Measurements from ENCODE around the gene DLGAP1. TPM values are rescaled to one million over a fixed set of nuclear protein-coding genes. Genes with fewer than 3 reads are reported as not detected.
A peak's percentile ranks its signal among the peaks of the same experiment; 100 is the strongest.

DLGAP1 gene
- polyA plus RNA-seq, 1 donor, result 1.5 TPM

DNA sequence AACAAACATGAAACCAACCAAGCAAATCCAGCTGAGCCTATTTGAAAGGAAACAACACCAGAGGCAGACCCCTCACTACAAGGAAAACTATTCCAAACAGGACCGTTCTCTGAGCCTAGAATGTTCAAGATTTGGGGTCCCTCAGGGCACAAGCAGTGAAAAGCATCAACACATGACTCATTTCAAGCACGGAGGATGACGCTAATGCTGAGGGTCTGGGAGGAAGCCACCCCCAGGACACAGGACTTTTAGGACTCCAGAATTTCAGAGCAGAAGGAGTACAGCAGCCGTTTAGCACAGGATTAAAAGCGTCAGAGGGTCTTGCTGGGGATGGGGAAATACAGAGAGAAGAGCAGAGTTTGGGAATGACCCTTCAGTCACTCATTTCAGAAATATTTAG is 168.9 kb downstream of the DLGAP1 start:
- DNase-seq, result no peak

DNA sequence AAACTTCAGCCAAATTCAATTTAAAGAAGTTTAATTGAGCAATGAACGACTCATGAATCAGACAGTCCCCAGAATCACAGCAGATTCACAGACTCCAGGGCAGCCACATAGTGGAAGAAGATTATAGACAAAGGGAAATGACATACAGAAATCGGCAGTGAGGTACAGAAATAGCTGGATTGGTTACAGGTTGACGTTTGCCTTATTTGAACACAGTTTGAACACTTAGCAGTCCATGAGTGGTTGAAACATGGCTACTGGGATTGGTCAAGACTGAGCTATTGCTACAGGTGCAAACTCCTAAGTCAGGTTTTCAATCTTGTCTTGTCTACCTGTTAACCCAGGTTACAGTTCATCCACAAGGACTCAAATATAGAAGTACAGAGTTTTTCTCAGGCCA is 169.6 kb downstream of the DLGAP1 start:
- no peak for DNase-seq

DNA sequence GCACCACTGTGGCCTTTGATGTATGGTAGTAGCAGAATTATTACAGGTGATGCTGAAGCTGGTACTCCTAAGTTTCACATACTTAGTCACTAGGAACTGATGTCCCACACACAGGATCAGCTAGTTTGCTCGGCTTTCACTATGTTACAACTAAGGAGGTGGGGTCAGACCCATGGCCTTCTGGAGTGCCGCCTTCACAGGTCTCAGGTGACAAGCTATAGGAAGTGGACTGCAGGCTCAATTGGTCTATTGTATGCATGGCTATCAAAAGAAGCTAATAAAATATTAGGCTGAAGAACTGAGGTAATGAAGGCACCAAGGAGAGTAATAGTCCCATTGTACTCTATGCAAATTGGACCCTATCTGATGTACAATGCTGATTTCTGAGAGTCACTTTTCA is 170.6 kb downstream of the DLGAP1 start:
- no peak for DNase-seq

DNA sequence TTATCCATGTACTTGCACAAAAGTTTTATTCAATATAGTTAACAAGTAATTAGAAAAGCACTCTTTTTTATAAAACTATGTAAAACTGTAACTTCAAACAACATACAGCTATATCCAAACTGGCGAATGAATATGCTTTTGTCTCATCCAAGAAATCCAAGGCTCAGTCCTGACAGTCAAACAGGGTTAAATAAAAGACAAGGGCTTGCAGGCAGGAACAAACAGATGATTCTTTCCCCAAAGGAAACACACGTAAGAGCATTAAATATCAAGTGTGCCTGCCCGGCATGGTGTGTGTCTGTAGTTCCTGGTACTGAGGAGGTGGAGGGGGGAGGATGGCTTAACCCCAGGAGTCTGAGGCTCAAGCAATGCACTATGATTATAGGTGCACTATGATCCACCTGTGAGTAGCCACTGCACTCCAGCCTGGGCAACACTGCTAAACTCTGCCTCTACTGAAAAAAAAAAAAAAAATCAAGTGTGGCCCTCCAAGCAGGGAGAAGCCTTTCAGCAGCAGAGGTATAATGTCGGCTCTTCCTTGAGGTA is 171.3 kb downstream of the DLGAP1 start:
- DNase-seq, result no peak

DNA sequence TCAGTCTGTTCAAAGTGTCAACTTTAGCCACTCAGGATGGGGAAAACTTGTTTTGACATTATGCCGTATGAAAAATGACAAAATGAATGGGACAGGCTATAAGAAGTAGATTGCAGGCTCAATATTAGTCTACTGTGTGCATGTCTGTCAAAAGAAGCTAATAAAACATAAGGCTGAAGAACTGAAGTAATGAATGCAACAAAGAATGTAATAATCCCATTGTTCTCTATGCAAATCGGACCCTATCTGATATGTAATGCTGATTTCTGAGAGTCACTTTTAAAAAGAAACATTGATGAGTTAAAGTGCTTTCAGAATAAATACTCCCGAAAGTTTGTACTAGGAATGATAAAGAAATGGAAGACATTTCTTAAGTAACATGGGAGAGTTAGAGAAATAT is 172.2 kb downstream of the DLGAP1 start:
- DNase-seq, result no peak

DNA sequence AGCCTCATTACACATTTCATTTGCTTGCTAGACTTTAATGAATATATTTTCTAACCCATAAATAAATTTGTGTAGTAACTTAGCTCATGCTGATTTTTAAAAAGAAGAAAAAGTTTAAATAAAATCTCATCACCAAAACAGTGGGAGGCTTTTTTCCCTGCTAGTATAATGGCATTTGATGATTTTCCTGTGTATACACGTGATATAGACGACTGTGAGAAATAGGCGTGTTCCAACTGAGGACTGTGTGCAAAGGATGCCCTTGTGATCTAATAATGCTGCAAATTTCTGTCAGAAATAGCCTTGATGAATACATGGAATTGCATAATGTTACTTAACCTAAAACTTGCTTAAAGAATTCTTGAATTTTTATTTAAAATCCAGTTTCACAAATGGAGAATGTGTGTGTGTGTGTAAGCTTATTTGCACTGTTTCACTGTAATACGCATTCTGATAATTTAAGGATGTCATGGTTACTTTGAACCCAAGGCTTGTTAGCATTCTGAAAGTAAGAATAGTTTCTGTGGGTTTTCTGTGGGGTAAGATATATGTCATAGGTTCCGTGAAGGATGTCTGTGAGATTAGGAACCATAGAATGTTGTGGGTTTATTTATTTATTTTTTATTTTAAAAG is 178.0 kb downstream of the DLGAP1 start:
- no peak for DNase-seq

DNA sequence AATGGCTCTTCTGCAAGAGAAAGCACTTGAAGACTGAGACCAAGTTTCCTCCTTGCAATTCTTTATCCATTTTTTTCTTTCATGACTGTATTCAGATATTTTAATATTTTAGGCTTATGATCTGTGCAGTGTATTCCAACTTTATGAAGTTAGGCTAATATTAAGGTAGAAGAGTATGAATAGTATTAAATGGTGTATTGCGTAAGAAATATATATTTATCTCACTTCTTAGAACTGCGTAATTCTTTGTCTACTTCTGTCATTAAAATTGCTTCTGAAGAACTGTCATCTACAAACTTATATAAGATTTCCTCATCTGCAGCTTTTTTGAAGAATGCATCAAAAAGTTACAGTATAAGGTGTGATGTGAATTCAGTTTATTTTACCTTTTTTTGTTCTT is 183.2 kb downstream of the DLGAP1 start:
- DNase-seq, result no peak

DNA sequence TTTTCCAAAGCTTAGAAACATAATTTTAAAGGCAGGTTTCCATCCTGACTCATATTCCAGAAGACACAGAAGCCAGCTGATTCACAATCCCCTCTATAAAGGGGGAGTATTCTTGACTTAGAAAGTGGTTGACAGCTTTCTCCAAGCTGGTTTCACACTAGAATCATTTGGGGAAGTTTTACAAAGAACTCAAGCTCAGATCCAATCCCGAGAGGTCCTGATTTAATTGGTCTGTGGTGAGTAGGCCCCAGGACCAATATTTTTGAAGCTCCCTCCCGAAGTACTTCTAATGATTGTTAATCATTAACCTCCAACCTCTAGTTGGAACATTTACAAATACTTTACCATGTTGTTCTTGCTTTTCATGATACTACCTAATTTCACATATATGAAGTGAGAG is 184.1 kb downstream of the DLGAP1 start:
- DNase-seq, result no peak

DNA sequence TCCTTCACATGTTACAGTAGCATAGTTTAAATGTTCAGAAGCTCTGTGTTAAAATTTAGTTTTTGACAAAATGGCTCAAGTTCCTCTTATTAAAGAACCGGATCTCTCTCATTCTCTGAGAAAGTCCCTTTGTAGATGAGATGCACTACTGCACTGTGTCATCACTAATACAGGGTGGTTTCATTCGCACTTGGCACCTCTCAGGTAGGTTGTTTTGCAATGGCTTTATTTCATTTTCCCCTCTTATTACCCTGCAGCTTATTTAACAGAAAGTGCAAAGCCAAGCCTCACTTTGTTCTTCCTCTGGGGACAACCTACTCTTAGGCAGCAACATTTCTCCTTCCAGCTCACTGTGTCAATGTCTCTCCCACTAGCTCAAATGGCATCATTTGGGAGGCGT is 185.1 kb downstream of the DLGAP1 start:
- DNase-seq, result no peak

DNA sequence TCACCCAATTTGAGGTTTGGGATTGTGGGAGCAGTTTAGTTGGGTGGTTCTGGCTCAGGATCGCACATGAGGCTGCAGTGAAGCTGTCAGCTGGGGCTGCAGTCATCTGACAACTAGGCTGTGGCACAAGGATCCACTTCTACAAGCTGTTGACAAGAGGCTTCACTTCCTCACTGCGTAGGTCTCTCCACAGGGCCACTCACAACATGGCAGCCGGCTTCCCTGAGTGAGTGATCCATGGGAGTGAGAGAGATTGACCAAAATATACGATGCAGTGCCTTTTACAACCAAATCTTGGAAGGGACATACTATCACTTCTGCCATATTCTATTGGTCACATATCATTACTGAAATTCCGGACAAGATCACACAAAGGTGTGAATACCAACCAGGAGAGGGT is 187.5 kb downstream of the DLGAP1 start:
- DNase-seq, result no peak

DNA sequence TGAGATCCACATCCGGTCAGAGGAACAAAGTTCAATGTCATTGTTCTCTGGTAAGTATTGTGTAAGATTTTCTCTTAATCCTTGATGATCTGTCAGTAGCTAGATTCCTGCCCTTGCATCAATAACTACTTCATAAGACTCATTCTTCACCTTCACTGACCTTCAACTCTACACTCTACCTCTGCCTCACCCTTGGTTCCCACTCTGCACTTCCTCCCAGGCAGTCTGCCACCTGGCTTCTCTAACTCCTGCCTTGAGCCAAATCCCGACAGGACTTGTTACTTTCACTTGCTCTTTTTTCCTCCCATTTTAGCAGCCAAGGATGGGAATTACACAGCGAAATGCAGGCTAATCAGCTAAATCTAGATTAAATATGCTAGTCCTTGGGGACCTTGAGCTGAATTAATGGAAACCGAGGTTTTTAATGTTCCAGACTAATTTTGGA is 190.7 kb downstream of the DLGAP1 start:
- DNase-seq, result peak; percentile 67

DNA sequence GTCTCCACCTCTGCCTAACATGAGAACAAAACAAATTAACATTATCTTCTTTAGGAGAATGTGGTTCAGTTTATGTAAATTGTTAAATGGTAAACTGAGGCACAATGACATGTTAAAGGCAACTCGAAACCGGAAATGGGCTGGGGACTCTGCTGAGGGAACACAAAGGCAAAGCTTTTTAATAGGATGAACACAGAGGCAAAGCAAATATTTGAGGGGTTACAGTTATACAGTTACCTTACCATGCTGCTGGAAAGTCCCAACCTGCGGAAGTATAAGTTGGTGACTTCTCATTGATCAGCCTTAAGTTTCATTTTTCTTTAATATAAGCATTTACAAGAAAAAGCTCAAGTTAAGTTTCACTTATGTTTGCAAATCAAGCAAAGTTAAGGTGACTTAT is 195.0 kb downstream of the DLGAP1 start:
- no peak for DNase-seq

DNA sequence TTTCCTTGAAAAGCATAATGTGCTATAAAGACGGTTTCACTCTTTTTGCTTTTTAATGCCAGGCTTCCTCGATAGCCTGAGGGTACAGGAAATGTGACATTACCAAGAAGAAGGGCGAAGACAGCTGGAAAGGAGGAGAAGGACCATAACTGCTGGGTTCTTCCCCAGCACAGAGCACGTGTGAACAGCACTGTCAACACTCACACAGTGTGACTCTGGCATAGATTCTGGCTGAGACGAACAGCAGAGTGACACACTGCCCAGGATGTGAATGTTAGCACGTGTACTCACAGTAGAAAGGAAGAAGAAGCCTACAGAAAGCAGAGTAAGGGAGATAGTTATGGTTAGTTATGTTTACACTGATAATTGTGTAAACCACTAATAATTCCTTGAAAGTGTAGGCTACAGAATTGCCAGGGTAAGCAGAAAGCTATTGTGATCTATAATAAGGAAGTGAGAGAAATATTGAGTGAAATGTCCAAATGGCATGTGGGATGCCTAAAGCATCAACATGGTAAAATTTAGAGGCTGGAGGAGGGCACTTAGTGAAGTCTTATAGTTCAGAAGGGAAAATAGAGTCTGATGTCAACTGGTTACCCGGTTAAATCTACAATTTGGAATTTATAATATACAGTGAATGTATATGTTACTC is 198.2 kb downstream of the DLGAP1 start:
- DNase-seq, result no peak

DNA sequence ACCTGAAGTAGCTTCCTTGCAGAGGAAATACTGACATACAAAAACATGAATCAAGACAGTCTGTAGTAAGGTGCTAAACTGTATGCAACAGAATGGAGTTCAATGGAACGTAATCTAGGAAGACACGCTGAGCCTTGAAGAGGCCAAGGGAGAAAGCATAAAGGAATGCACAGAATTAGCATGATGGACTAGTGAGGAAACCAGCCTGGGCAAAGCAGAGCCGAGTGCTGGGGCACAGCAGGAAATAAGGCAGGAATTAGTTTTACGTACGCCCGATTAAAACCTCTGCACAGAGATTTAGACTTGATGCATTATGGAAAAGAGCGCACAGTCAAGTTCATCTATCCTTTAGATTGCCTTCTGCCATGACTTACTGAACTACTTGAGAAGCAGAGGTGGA is 200.3 kb downstream of the DLGAP1 start:
- DNase-seq, result no peak

DNA sequence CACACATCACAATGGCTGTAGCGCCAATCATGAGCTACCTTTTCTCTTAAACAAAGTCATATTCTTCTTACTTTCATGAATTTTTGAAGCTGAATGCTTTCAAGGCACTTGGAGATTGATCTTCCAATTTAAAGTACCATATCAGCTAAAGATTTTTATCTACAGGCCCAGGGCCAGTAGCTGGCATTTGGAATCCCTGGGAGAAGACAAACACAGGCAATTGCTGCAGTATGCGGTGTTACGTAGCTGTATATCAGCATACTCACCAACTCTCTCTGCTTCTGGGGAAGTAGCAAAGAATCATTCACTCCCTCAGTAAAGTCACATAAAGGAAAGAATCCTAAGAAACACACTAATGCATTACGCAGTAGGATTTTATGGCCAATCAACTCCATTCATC is 202.3 kb downstream of the DLGAP1 start:
- DNase-seq, result no peak

DNA sequence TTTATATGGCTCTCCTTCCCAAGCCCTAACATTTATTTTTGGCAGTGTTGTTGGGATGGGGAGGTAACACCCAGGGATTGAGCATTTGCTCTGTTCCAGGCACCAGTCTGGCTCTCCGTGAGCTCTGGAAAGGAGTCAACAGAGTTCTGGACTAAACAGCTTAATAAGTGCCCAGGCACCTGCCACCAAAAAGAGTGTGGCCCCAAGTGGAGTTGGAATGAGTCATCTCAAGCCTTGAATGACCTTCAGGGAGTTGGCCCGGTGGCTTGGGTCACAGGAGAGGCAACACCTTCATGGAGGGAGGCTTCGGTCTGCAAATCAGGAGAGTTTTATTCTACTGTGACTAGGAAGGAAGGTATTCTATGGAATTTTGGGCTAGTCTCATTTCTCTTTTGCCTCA is 203.2 kb downstream of the DLGAP1 start:
- no peak for DNase-seq

DNA sequence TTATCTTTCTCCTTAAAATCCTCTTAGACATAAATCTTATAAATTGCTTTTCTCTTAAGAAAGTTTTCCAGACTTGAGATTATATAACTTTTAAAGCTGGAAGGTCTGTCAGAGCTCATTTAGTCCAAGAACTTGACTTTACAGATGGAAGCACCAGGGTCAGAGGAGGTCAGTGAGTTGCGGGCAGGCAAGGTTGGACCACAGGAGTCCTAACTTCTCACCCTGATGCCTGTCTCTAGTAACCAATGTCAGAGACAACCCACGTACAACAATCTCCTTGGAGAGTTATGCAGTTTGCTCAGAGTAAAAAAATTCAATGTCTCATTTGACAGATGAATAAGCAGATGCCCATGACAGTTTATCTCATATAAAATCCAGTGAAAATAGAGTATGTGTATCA is 203.9 kb downstream of the DLGAP1 start:
- no peak for DNase-seq

DNA sequence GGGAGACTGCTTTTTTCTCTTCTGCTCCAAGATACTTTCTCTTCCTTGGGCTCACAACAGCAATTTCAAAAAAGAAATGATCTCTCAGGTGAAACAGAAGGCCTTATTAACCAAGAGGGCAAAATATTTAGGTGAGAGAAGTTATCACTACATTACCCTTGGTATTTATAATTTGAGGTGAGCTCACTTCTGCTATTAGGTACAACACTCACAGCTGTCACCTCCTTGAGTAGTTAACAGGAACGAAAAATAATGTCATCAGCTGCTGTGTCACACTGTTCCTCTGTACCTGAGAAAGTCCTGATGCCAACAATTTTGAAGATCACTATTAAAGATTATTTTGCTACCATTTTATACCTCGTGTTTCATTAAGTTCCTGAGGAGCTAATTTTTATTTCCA is 205.0 kb downstream of the DLGAP1 start:
- no peak for DNase-seq

DNA sequence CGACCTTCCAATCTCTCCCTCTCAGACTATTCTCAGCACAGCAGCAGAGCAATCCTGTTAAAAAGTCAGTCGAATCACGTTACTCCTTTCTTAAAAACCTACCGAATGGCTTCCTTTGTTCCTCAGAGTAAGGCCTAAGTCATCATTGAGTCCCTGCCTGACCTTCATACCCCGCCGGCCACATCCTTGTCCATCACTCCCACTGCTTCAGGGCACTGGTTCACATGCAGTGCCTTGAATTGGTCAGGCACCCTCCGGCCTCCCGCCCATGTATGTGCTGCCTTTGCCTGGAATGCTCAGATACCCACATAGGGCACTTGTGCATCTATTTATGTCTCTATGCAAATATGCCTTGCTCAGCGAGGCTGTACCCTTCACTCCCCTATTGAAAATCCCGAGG is 206.4 kb downstream of the DLGAP1 start:
- no peak for DNase-seq

DNA sequence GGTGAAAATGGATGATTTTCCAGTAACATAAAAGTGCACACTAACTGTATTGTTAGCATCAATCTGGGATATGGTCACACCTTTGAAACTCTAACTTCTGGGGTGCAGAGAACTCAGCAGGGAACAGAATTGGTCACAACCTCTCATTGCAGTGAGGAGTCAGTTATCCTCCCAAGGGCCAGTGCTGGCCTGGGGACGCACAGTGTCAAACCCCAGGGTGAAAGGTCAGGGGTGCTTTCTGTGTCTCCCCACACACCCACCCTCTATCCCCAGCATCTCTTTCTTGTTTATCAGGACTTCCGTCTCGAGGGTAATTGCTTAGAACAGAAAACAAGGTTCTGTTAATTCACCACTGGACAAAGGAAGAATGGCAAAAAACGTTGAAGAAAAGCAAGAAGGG is 208.7 kb downstream of the DLGAP1 start:
- DNase-seq, result no peak

DNA sequence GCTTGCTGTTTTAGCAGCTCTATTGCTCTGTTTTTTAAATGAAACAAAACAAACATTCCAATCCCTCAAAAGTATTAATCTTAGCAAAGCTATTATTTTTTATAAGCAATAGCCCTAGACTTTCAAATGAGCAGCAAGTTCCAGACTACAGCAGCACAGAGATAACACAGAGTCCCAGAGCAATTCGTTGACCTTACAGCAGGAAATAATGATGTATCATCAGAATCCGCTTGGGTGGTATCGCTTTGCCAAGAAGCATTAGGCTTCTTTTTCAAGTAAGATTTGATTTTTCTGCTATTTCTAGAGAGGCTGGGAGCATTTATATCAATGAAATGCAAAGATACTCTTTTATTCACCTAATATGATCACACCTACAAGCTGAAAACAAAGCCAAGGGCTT is 209.7 kb downstream of the DLGAP1 start:
- no peak for DNase-seq

DNA sequence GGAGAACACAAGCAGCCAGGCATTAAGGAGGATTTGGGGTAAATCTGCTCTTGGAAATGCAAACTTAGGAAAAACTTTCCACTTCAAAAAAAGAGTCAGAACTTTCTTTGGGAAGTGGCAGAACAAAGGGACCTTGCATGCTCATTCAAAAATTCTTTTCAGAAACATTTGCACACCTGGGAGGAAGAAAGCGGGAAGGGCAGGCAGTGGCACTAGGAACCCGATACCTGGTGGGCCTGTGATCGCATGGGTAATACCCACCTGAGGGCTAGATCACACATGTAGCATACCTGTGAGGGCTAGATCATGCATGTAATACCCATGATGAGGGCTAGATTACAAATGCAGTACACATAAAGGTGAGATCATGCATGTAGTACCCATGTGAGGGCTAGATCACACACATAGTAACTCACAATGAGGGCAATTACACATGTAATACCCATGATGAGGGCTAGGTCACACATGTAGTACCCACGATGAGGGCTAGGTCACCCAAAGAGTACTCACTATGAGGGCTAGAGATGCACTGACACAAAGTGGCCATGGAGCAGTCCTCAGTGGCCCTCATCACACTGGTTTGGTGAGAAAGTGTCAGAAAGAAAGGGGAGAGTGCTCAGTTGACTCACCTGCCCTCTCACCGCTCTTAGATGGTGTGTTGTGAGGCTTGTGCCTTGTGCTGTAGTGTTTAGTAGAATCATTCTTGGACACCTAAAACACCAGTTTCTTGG is 212.5 kb downstream of the DLGAP1 start:
- no peak for DNase-seq

DNA sequence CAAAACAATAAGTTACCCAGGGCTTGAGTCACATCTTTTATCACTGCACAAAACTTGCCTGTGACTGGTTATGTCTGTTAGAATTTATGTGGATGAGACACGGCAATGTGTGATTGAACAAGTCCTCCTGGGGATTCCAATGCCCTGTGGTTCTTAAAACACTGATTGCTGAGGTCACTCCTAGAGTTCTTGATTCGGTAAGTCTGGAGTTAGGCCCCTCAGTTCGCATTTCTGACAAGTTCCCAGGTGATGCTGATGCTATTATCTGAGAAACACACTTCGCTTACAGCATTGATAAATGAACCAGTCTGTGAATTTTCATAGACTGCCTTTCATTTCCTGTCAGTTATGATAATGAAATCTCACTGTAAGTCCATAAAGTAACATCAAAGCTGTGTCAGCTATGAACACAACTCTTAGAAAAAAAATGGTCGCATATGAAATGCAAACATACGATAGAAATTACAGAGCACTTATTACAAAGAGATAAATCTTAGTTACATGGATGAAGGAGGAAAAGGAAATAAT is 214.0 kb downstream of the DLGAP1 start:
- DNase-seq, result no peak

DNA sequence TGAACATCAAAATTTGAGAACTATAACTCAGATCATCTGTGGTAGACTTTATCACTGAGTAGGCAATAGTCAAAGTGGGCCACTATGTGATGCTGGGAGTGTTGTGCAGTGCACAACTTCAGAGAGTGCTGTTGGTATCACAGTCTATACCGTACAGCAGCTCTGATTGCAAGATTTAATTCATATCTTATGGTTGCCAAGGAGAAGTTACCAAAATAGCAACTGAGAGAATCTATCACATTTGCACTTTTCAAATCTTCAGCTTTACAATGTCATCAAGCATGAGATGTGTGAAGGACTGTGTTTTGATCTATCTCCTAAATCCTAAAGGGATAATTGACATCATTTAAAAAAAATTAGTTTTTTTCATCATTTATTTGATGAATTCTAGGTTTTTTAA is 216.1 kb downstream of the DLGAP1 start:
- DNase-seq, result no peak
